ENCODE measurements around the gene DPP10.

Gene DPP10

DNA sequence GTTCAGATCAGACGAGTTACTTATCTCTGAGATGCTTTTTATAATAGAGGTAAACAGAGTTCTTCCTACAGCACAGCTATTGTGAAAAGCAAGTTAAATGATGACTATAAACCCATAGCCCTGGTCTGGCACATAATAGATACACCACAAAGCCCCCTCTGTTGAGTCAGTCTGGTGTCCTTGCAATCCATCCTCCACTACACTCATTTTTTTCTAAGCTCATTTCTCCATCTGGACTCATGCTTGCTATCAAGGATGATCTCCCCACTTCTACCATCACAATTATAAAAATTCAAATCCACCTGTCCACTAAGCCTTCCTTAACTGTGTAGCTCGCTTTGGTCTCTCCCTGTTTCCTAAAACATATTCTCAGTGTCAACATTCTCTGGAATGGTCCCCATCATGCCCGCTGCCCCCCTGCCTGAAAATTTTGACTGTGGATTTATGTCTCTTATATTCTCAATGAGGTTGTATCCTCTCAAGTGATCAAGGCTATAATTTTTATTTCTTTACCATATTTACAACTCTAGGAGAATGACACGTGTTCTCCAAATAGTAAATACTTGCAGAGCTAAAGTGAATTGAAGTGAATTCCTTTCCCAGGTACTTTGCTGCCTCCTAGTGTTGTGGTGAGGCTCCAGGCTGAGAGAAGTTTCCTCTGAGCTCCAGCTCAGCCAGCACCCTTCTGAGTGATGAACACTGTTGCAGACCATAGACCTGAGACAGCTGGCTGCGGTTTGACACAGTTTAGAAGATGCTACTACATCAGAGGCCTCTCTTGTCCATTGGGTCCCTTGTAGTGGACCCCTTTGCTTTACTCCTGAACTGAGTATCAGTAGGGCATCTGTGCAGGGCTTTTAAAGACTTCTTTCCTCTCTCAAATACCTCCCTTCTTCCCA, 108.7 kb downstream of the DPP10 start:
- Histone ChIP-seq H3K9me3 (ENCODE audit: control insufficient read depth, insufficient read depth, low read depth, low read length) (no peaks in the 10 kb centered on the region), H3K4me3 (ENCODE audit: low read depth, low read length) (no peak overlapping the region), H3K36me3 (ENCODE audit: control insufficient read depth in 2 of 2, insufficient read depth in 1 of 2, low read length in 2 of 2) (no peaks in the 10 kb centered on the region), H3K4me1 (ENCODE audit: control insufficient read depth, insufficient read depth, low read length) (no peaks in the 10 kb centered on the region), H3K27ac (ENCODE audit: extremely low read depth, low read depth, low read length) (no peak overlapping the region)
- POLR2A ChIA-PET: no interaction called here
- CTCF ChIA-PET: interaction anchor here (0.6 to 2.1 kb wide), 8 partner anchors 11 to 642 kb away, joined by 3 to 6 read pairs (median 4); no protein-coding TSS in a partner anchor
- TF ChIP-seq ZNF610 (tag by site-specific recombination; IDR thresholded peaks at IDR 0.05; ENCODE audit: borderline replicate concordance): no peak
- TF ChIP-seq SETDB1 (IDR thresholded peaks at IDR 0.05; ENCODE audit: insufficient read length, low read length): no peak
- no peak for TF ChIP-seq ZNF830 (tag by site-specific recombination; IDR thresholded peaks at IDR 0.05; ENCODE audit: low read depth)
- no peak for TF ChIP-seq OVOL3 (tag by site-specific recombination; IDR thresholded peaks at IDR 0.05)
- TF ChIP-seq, protein P1, sequence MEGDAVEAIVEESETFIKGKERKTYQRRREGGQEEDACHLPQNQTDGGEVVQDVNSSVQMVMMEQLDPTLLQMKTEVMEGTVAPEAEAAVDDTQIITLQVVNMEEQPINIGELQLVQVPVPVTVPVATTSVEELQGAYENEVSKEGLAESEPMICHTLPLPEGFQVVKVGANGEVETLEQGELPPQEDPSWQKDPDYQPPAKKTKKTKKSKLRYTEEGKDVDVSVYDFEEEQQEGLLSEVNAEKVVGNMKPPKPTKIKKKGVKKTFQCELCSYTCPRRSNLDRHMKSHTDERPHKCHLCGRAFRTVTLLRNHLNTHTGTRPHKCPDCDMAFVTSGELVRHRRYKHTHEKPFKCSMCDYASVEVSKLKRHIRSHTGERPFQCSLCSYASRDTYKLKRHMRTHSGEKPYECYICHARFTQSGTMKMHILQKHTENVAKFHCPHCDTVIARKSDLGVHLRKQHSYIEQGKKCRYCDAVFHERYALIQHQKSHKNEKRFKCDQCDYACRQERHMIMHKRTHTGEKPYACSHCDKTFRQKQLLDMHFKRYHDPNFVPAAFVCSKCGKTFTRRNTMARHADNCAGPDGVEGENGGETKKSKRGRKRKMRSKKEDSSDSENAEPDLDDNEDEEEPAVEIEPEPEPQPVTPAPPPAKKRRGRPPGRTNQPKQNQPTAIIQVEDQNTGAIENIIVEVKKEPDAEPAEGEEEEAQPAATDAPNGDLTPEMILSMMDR (tag by site-specific recombination; IDR thresholded peaks at IDR 0.05): peak; percentile 12; the same call in 1 of the 2 replicates
- no peak for TF ChIP-seq ZSCAN23 (tag by site-specific recombination; IDR thresholded peaks at IDR 0.05)
- TF ChIP-seq ZNF654 (tag by site-specific recombination; IDR thresholded peaks at IDR 0.05; ENCODE audit: low read depth): peak; percentile 60

GRCh38 chr2:114553027-114553426, 110.6 kb downstream of the DPP10 start:
- no peak overlapping the region for H3K27ac ChIP-seq (ENCODE audit: extremely low read depth, low read depth, low read length)
- H3K4me1 ChIP-seq (ENCODE audit: control insufficient read depth, insufficient read depth, low read length): no peaks in the 10 kb centered on the region
- H3K4me3 ChIP-seq (ENCODE audit: low read depth, low read length): no peak overlapping the region
- CTCF ChIA-PET: interaction anchor here (0.5 kb wide), 1 partner anchor 782 kb away, joined by 5 read pairs; no protein-coding TSS in a partner anchor
- H3K9me3 ChIP-seq (ENCODE audit: control insufficient read depth, insufficient read depth, low read depth, low read length): no peaks in the 10 kb centered on the region
- TF ChIP-seq ZNF114 (tag by site-specific recombination; IDR thresholded peaks at IDR 0.05): no peak
- TF ChIP-seq ZNF623 (tag by site-specific recombination; IDR thresholded peaks at IDR 0.05): no peak
- no peak for TF ChIP-seq ZNF580 (tag by site-specific recombination; IDR thresholded peaks at IDR 0.05)
- TF ChIP-seq ZBTB1 (tag by site-specific recombination; IDR thresholded peaks at IDR 0.05): no peak
- TF ChIP-seq ZNF19 (tag by site-specific recombination; IDR thresholded peaks at IDR 0.05; ENCODE audit: low read depth): no peak
- no peak for TF ChIP-seq ZNF394 (tag by site-specific recombination; IDR thresholded peaks at IDR 0.05; ENCODE audit: borderline replicate concordance)
- TF ChIP-seq HOXD13 (CRISPR knock-in tag; IDR thresholded peaks at IDR 0.05; ENCODE audit: borderline replicate concordance): no peak
- TF ChIP-seq ZNF621 (tag by site-specific recombination; IDR thresholded peaks at IDR 0.05): no peak
- TF ChIP-seq, protein P2, sequence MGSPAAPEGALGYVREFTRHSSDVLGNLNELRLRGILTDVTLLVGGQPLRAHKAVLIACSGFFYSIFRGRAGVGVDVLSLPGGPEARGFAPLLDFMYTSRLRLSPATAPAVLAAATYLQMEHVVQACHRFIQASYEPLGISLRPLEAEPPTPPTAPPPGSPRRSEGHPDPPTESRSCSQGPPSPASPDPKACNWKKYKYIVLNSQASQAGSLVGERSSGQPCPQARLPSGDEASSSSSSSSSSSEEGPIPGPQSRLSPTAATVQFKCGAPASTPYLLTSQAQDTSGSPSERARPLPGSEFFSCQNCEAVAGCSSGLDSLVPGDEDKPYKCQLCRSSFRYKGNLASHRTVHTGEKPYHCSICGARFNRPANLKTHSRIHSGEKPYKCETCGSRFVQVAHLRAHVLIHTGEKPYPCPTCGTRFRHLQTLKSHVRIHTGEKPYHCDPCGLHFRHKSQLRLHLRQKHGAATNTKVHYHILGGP (tag by site-specific recombination; IDR thresholded peaks at IDR 0.05): no peak
- no peak for TF ChIP-seq ZBTB48 (tag by site-specific recombination; IDR thresholded peaks at IDR 0.05)
- H3K36me3 ChIP-seq (ENCODE audit: control insufficient read depth in 2 of 2, insufficient read depth in 1 of 2, low read length in 2 of 2): no peaks in the 10 kb centered on the region
- POLR2A ChIA-PET: no interaction called here

- POLR2A ChIA-PET: no interaction called here
- CTCF ChIA-PET: no interaction called here
- TF ChIP-seq BCL11A (tag by site-specific recombination; IDR thresholded peaks at IDR 0.05; ENCODE audit: low read depth) (no peak), ZFHX2 (tag by site-specific recombination; conservative IDR thresholded peaks at IDR 0.05) (no peak), ZNF266 (tag by site-specific recombination; IDR thresholded peaks at IDR 0.05; ENCODE audit: low read depth) (no peak), SALL2 (tag by site-specific recombination; IDR thresholded peaks at IDR 0.05; ENCODE audit: borderline replicate concordance) (no peak), ZBTB11 (tag by site-specific recombination; conservative IDR thresholded peaks at IDR 0.05; ENCODE audit: low read depth) (no peak)
- TF ChIP-seq, protein P3, sequence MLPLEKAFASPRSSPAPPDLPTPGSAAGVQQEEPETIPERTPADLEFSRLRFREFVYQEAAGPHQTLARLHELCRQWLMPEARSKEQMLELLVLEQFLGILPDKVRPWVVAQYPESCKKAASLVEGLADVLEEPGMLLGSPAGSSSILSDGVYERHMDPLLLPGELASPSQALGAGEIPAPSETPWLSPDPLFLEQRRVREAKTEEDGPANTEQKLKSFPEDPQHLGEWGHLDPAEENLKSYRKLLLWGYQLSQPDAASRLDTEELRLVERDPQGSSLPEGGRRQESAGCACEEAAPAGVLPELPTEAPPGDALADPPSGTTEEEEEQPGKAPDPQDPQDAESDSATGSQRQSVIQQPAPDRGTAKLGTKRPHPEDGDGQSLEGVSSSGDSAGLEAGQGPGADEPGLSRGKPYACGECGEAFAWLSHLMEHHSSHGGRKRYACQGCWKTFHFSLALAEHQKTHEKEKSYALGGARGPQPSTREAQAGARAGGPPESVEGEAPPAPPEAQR (tag by site-specific recombination; IDR thresholded peaks at IDR 0.05): no peak
These were observed 126.7 kb downstream of the DPP10 start for GRCh38 chr2:114569166-114569565.

More at GRCh38 chr2:114569166-114569565, 126.7 kb downstream of the DPP10 start:
- no peaks in the 10 kb centered on the region for H3K9me3 ChIP-seq (ENCODE audit: control insufficient read depth, insufficient read depth, low read depth, low read length)
- H3K36me3 ChIP-seq (ENCODE audit: control insufficient read depth in 2 of 2, insufficient read depth in 1 of 2, low read length in 2 of 2): no peaks in the 10 kb centered on the region
- H3K27ac ChIP-seq (ENCODE audit: extremely low read depth, low read depth, low read length): no peak overlapping the region
- H3K4me3 ChIP-seq (ENCODE audit: low read depth, low read length): no peak overlapping the region
- no peaks in the 10 kb centered on the region for H3K4me1 ChIP-seq (ENCODE audit: control insufficient read depth, insufficient read depth, low read length)
